Body of pancreas (tissue), 4 donors: ENCODE measurements around the gene GTF2I.

Experiments used
- POLR2A ChIP-seq, 3 donors: fragments of 450-650 bp; IDR thresholded peaks; one replicate each; pipeline ENCODE4 v1.6.1; 2016; ENCODE audit warnings: antibody characterized with exemption in 3 of 3, mild to moderate bottlenecking in 2 of 3
- TF ChIP-seq, protein P1 (sequence below), 7 experiments: fragments of 450-650 bp in 4 of 7; fragments of 200-600 bp in 3 of 7; sonication (generic) in 3 of 7; IDR thresholded peaks; one replicate each; pipeline ENCODE4 v1.5.1; 2016 to 2019; ENCODE audit warnings: antibody characterized with exemption in 7 of 7

DNA sequence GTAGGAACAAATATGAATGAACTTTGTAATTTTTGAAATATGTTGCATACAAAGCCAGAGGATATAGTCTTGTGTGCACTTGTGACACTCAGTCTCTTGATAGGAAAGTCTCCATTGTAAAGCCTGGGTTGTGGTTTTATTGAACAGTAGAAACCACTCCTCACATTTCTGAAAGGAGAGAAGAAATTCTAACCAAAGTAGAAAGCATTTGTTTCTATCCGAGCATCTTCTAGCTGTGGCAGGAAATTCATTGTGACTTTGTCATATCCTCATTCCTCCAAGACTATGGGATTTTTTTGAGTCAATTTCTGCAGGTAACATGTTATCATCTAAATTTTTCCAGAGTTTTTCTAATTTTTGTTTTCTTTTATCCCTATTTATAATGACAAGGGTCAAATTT is 60.8 kb downstream of the GTF2I start:
- TF ChIP-seq, protein P1, sequence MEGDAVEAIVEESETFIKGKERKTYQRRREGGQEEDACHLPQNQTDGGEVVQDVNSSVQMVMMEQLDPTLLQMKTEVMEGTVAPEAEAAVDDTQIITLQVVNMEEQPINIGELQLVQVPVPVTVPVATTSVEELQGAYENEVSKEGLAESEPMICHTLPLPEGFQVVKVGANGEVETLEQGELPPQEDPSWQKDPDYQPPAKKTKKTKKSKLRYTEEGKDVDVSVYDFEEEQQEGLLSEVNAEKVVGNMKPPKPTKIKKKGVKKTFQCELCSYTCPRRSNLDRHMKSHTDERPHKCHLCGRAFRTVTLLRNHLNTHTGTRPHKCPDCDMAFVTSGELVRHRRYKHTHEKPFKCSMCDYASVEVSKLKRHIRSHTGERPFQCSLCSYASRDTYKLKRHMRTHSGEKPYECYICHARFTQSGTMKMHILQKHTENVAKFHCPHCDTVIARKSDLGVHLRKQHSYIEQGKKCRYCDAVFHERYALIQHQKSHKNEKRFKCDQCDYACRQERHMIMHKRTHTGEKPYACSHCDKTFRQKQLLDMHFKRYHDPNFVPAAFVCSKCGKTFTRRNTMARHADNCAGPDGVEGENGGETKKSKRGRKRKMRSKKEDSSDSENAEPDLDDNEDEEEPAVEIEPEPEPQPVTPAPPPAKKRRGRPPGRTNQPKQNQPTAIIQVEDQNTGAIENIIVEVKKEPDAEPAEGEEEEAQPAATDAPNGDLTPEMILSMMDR (IDR thresholded peaks at IDR 0.05), result no peak
- no peak for TF ChIP-seq POLR2A (IDR thresholded peaks at IDR 0.05)
